ENCODE data around the gene DAZAP1.

DAZAP1 gene

GRCh38 chr19:1408300-1409203 lies 1.2 kb downstream of the DAZAP1 start:
- H3K27me3 ChIP-seq (ENCODE audit: control insufficient read depth in 1 of 2, insufficient read depth in 2 of 2, low read length in 2 of 2) = no peaks in the 10 kb centered on the region
- H3K9ac ChIP-seq (ENCODE audit: low read length) = peak overlapping the region; percentile 10
- no peaks in the 10 kb centered on the region for H3K36me3 ChIP-seq (ENCODE audit: insufficient read depth, low read length)
- H3K27ac ChIP-seq (ENCODE audit: low read depth, low read length) = peak overlapping the region; percentile 97
- H3K4me3 ChIP-seq (ENCODE audit: low read depth in 1 of 2, low read length in 2 of 2) = peak overlapping the region; percentile 57 to 94
- peaks cover 42% of the 10 kb centered on the region for H3K4me1 ChIP-seq (ENCODE audit: insufficient read depth, low read length)
- no peaks in the 10 kb centered on the region for H3K9me3 ChIP-seq (ENCODE audit: low read length)

- peak overlapping the region; percentile 57 to 94 for H3K4me3 ChIP-seq (ENCODE audit: low read depth in 1 of 2, low read length in 2 of 2)
- peak overlapping the region; percentile 10 for H3K9ac ChIP-seq (ENCODE audit: low read length)
- H3K9me3 ChIP-seq (ENCODE audit: low read length) = no peaks in the 10 kb centered on the region
- peaks cover 42% of the 10 kb centered on the region for H3K4me1 ChIP-seq (ENCODE audit: insufficient read depth, low read length)
- no peaks in the 10 kb centered on the region for H3K36me3 ChIP-seq (ENCODE audit: insufficient read depth, low read length)
- H3K27me3 ChIP-seq (ENCODE audit: control insufficient read depth in 1 of 2, insufficient read depth in 2 of 2, low read length in 2 of 2) = no peaks in the 10 kb centered on the region
- peak overlapping the region; percentile 97 for H3K27ac ChIP-seq (ENCODE audit: low read depth, low read length)
These were observed 2.0 kb downstream of the DAZAP1 start for GRCh38 chr19:1409204-1410005.

GRCh38 chr19:1410136-1410786 lies 2.9 kb downstream of the DAZAP1 start:
- no peaks in the 10 kb centered on the region for H3K36me3 ChIP-seq (ENCODE audit: insufficient read depth, low read length)
- H3K9ac ChIP-seq (ENCODE audit: low read length) = peak overlapping the region; percentile 10
- peak overlapping the region in 1 of 2 donors; percentile 8 for H3K4me3 ChIP-seq (ENCODE audit: low read depth in 1 of 2, low read length in 2 of 2)
- H3K4me1 ChIP-seq (ENCODE audit: insufficient read depth, low read length) = peaks cover 47% of the 10 kb centered on the region
- no peaks in the 10 kb centered on the region for H3K27me3 ChIP-seq (ENCODE audit: control insufficient read depth in 1 of 2, insufficient read depth in 2 of 2, low read length in 2 of 2)
- no peaks in the 10 kb centered on the region for H3K9me3 ChIP-seq (ENCODE audit: low read length)
- H3K27ac ChIP-seq (ENCODE audit: low read depth, low read length) = no peak overlapping the region

- H3K27ac ChIP-seq (ENCODE audit: low read depth, low read length) = no peak overlapping the region
- H3K4me3 ChIP-seq (ENCODE audit: low read depth in 1 of 2, low read length in 2 of 2) = peak overlapping the region in 1 of 2 donors; percentile 8
- no peaks in the 10 kb centered on the region for H3K27me3 ChIP-seq (ENCODE audit: control insufficient read depth in 1 of 2, insufficient read depth in 2 of 2, low read length in 2 of 2)
- H3K36me3 ChIP-seq (ENCODE audit: insufficient read depth, low read length) = no peaks in the 10 kb centered on the region
- H3K9ac ChIP-seq (ENCODE audit: low read length) = no peak overlapping the region
- H3K4me1 ChIP-seq (ENCODE audit: insufficient read depth, low read length) = peaks cover 52% of the 10 kb centered on the region
- no peaks in the 10 kb centered on the region for H3K9me3 ChIP-seq (ENCODE audit: low read length)
These were observed 3.4 kb downstream of the DAZAP1 start for GRCh38 chr19:1410789-1411188.

- H3K4me1 ChIP-seq (ENCODE audit: insufficient read depth, low read length) = peaks cover 59% of the 10 kb centered on the region
- no peaks in the 10 kb centered on the region for H3K27me3 ChIP-seq (ENCODE audit: control insufficient read depth in 1 of 2, insufficient read depth in 2 of 2, low read length in 2 of 2)
- no peaks in the 10 kb centered on the region for H3K36me3 ChIP-seq (ENCODE audit: insufficient read depth, low read length)
- H3K9me3 ChIP-seq (ENCODE audit: low read length) = no peaks in the 10 kb centered on the region
- peak overlapping the region in 1 of 2 donors; percentile 8 for H3K4me3 ChIP-seq (ENCODE audit: low read depth in 1 of 2, low read length in 2 of 2)
- no peak overlapping the region for H3K9ac ChIP-seq (ENCODE audit: low read length)
- peak overlapping the region; percentile 34 for H3K27ac ChIP-seq (ENCODE audit: low read depth, low read length)
These were observed 4.1 kb downstream of the DAZAP1 start for GRCh38 chr19:1411255-1412191.

- Histone ChIP-seq H3K27me3 (ENCODE audit: control insufficient read depth in 1 of 2, insufficient read depth in 2 of 2, low read length in 2 of 2) (no peaks in the 10 kb centered on the region), H3K9ac (ENCODE audit: low read length) (no peak overlapping the region), H3K4me3 (ENCODE audit: low read depth in 1 of 2, low read length in 2 of 2) (no peak overlapping the region), H3K4me1 (ENCODE audit: insufficient read depth, low read length) (peaks cover 68% of the 10 kb centered on the region), H3K36me3 (ENCODE audit: insufficient read depth, low read length) (no peaks in the 10 kb centered on the region), H3K9me3 (ENCODE audit: low read length) (no peaks in the 10 kb centered on the region), H3K27ac (ENCODE audit: low read depth, low read length) (no peak overlapping the region)
These were observed 5.0 kb downstream of the DAZAP1 start for GRCh38 chr19:1412323-1412923.

- Histone ChIP-seq H3K9me3 (ENCODE audit: low read length) (no peaks in the 10 kb centered on the region), H3K4me1 (ENCODE audit: insufficient read depth, low read length) (peaks cover 76% of the 10 kb centered on the region), H3K4me3 (ENCODE audit: low read depth in 1 of 2, low read length in 2 of 2) (no peak overlapping the region), H3K27ac (ENCODE audit: low read depth, low read length) (peak overlapping the region; percentile 34), H3K36me3 (ENCODE audit: insufficient read depth, low read length) (peaks cover 6% of the 10 kb centered on the region), H3K9ac (ENCODE audit: low read length) (no peak overlapping the region), H3K27me3 (ENCODE audit: control insufficient read depth in 1 of 2, insufficient read depth in 2 of 2, low read length in 2 of 2) (no peaks in the 10 kb centered on the region)
These were observed 5.8 kb downstream of the DAZAP1 start for GRCh38 chr19:1412995-1413800.

- Histone ChIP-seq H3K27ac (ENCODE audit: low read depth, low read length) (peak overlapping the region; percentile 50), H3K4me1 (ENCODE audit: insufficient read depth, low read length) (peaks cover 50% of the 10 kb centered on the region), H3K4me3 (ENCODE audit: low read depth in 1 of 2, low read length in 2 of 2) (no peak overlapping the region), H3K36me3 (ENCODE audit: insufficient read depth, low read length) (peaks cover 26% of the 10 kb centered on the region), H3K9ac (ENCODE audit: low read length) (no peak overlapping the region), H3K27me3 (ENCODE audit: control insufficient read depth in 1 of 2, insufficient read depth in 2 of 2, low read length in 2 of 2) (no peaks in the 10 kb centered on the region), H3K9me3 (ENCODE audit: low read length) (no peaks in the 10 kb centered on the region)
These were observed 8.8 kb downstream of the DAZAP1 start for GRCh38 chr19:1416014-1416841.

GRCh38 chr19:1417145-1417544 lies 9.8 kb downstream of the DAZAP1 start:
- Histone ChIP-seq H3K9ac (ENCODE audit: low read length) (no peak overlapping the region), H3K4me3 (ENCODE audit: low read depth in 1 of 2, low read length in 2 of 2) (no peak overlapping the region), H3K4me1 (ENCODE audit: insufficient read depth, low read length) (peaks cover 41% of the 10 kb centered on the region), H3K27ac (ENCODE audit: low read depth, low read length) (peak overlapping the region; percentile 50), H3K36me3 (ENCODE audit: insufficient read depth, low read length) (peaks cover 26% of the 10 kb centered on the region), H3K9me3 (ENCODE audit: low read length) (no peaks in the 10 kb centered on the region), H3K27me3 (ENCODE audit: control insufficient read depth in 1 of 2, insufficient read depth in 2 of 2, low read length in 2 of 2) (no peaks in the 10 kb centered on the region)

Data from muscle layer of colon (tissue), 2 donors.